ENCODE data around the gene ZDHHC1. TPM values are rescaled to one million over a fixed set of nuclear protein-coding genes. Genes with fewer than 3 reads are reported as not detected.

ZDHHC1 gene
- polyA plus RNA-seq, 1 donor from 2014 or later, result 0.33 TPM

DNA sequence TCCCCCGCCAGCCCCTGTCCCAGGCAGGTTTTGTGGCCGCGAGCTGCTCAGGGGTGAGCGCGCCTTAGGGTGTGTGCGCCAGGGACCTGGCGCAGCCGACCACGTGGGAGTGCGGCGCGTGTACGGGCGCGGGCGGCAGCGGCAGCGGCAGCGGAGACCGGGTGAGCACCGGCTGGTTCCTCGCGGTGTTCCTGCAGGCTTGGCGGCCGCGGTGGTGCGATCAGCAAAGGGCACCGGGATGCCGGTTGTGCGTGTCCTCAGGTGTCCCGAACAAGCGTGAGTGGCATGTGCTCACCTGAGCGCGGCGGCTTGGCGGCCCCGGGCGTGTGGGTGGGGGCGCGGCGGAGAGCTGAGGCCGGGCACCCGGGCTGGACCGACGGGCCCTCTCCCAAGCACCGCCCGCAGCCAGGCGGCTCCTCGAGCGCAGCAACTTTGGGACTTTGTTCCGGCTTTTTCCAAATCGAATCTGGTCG is 14.3 kb upstream of the ZDHHC1 start:
- H3K4me1 Mint-ChIP-seq, result peaks cover 0 to 18% (median 14%) of the 10 kb centered on the region in 3 donors
- peak overlapping the region in 1 of 3 donors; percentile 27 for H3K27ac Mint-ChIP-seq
- no peaks in the 10 kb centered on the region for H3K36me3 Mint-ChIP-seq
- peaks cover 23% of the 10 kb centered on the region for H3K27me3 Mint-ChIP-seq
- H3K4me3 Mint-ChIP-seq, result peak overlapping the region; percentile 62 to 82 (median 78)
- no peaks in the 10 kb centered on the region for H3K9me3 Mint-ChIP-seq

DNA sequence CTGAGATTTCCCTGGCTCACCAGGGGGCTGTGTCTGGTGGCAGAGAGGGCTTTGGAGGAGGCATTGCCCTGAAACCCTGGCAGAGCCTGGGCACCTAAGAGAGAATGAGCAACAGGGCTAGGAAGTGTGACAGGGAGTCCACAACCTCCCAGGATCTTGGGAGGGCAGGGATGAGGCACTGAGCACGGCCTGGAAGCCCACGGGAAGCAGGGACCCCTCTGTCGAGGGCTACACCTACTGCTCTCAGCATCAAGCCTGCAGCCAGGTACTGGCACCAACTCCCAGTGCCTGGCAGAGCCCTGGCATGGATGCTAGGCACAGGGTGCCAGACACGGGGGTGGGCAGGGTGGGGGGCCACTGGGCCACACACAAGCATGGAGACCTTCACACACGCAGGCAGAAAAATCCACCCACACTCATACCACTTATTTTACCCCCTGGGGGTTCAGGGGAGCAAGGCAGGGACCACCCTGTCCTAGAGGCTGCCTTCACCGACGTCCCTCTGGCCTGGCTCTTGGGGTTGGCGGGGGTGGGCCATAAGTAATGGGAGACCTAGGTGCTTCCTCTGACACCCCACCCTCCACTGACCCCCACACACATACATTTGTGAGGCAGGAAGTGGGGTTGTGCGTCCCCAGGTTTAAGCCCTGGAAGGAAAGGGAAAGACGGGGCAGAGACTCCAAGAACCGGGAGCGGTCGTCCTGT is 13.7 kb upstream of the ZDHHC1 start:
- H3K36me3 Mint-ChIP-seq, result no peaks in the 10 kb centered on the region
- no peaks in the 10 kb centered on the region for H3K9me3 Mint-ChIP-seq
- peak overlapping the region; percentile 62 to 82 (median 78) for H3K4me3 Mint-ChIP-seq
- peak overlapping the region in 1 of 3 donors; percentile 27 for H3K27ac Mint-ChIP-seq
- peaks cover 4 to 16% (median 14%) of the 10 kb centered on the region in 3 donors for H3K4me1 Mint-ChIP-seq
- H3K27me3 Mint-ChIP-seq, result peaks cover 27% of the 10 kb centered on the region

DNA sequence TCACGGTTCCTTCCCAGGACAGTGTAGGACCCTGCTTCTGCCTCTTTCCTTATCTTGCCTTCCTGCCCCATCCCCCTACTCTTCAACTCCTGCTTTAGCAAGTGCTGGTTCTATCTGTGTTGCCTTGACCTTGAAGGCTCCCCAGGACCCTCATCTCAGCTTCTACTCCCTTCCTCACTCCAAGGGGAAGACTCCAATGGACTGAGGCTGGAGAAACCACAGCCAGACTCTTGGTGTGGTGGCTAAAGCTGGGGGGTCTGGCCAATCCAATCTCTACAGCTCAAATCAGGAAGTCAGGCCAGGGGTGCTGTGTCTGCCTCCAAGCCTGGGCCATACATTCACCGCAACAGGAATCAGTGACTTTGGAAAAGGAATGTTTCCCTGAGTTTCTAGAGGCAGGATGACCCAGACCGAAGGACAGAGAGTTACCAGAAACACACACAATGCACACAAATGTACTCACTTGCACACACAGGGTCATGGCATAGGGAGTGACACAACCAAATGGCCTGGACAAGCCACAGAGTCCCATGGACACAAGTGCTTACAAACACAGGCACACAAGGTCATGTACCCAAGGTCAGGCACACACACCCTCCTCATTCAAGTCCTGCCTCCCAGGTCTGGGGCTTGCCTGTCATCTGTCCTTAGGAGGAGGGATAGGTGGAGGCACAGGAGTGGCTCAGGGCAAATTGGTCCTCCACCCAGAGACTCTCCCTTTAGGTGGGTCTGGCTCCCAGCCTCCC is 12.9 kb upstream of the ZDHHC1 start:
- H3K27me3 Mint-ChIP-seq, result peaks cover 30% of the 10 kb centered on the region
- no peaks in the 10 kb centered on the region for H3K9me3 Mint-ChIP-seq
- H3K27ac Mint-ChIP-seq, result no peak overlapping the region
- H3K4me1 Mint-ChIP-seq, result peaks cover 4 to 16% (median 12%) of the 10 kb centered on the region in 3 donors
- peak overlapping the region; percentile 30 to 70 (median 56) for H3K4me3 Mint-ChIP-seq
- H3K36me3 Mint-ChIP-seq, result no peaks in the 10 kb centered on the region

DNA sequence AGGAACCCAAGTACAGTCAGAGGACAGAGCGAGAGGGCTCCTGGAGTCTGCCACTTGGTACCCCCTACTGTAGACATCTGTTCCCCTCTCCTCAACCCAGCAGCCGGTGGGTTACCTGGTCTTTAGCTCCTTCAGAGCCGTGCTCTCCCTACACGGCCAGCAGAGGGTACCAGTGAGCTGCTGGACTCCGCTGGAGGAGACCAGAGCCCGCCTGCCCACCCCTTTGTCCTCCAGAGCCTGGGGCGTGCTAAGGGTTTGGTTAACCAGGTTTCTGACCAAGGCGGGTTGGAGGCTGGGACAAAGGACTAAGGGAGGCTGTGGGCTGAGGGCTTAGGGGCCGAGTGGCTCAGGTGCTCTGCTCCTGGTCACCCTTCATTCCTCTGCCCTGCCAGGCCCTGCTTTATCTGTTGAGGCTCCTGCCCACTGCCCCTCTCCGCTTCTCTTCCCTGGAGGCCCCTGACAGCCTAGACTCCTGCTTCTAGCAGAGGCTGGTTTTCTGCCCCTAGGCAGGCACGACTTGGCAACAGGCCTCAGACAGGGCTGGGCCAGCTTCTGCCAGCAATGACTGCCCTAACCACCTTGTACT is 12.0 kb upstream of the ZDHHC1 start:
- peak overlapping the region in 3 of 4 donors; percentile 41 to 51 (median 45) for H3K4me3 Mint-ChIP-seq
- no peaks in the 10 kb centered on the region for H3K36me3 Mint-ChIP-seq
- peaks cover 4 to 14% (median 10%) of the 10 kb centered on the region in 3 donors for H3K4me1 Mint-ChIP-seq
- H3K9me3 Mint-ChIP-seq, result no peaks in the 10 kb centered on the region
- H3K27me3 Mint-ChIP-seq, result peaks cover 30% of the 10 kb centered on the region
- H3K27ac Mint-ChIP-seq, result no peak overlapping the region

DNA sequence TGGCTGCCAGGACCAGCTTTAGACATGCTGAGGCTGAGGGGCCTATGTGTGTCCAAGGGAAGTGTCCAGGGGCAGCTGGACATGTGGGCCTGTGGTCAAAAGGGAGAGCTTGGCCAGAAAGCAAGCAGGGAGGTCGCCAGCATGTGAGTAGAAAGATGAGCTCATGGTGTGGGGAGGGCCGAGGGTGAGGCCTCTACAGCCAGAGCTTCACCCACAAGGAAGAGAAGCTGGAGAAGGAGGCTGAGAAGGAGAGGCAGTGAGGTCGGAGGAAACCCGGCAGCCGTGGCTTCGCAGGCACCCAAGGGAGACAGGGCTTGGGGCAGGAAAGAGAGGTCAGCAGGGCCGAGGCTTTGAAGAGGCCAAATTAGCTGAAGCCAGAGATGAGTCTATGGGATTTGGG is 10.7 kb upstream of the ZDHHC1 start:
- Mint-ChIP-seq H3K4me3 (peak overlapping the region in 3 of 4 donors; percentile 28 to 76 (median 31)), H3K27ac (no peak overlapping the region), H3K9me3 (no peaks in the 10 kb centered on the region), H3K36me3 (no peaks in the 10 kb centered on the region), H3K4me1 (peaks cover 4 to 9% (median 5%) of the 10 kb centered on the region in 3 donors), H3K27me3 (peaks cover 24% of the 10 kb centered on the region)

DNA sequence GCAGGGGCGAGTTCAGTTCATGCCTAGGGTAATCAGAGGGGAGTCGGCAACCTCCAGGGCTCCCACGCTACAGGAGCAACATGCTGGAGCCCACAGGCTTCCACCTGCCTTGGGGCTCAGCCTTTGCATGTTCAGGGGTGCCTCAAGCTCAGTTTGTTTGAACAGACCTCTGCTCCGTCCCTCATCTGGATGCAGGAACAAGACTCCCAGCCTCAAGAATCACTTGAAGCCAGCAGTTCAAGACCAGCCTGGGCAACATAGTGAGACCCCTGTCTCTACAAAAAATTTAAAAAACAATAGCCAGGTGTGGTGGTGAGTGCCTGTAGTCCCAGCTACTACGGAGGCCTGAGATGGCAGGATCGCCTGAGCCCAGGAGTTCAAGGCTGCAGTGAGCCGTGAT is 9.7 kb upstream of the ZDHHC1 start:
- peaks cover 3 to 9% (median 4%) of the 10 kb centered on the region in 3 donors for H3K4me1 Mint-ChIP-seq
- H3K27me3 Mint-ChIP-seq, result peaks cover 19% of the 10 kb centered on the region
- no peak overlapping the region for H3K27ac Mint-ChIP-seq
- H3K9me3 Mint-ChIP-seq, result no peaks in the 10 kb centered on the region
- no peaks in the 10 kb centered on the region for H3K36me3 Mint-ChIP-seq
- H3K4me3 Mint-ChIP-seq, result no peak overlapping the region

DNA sequence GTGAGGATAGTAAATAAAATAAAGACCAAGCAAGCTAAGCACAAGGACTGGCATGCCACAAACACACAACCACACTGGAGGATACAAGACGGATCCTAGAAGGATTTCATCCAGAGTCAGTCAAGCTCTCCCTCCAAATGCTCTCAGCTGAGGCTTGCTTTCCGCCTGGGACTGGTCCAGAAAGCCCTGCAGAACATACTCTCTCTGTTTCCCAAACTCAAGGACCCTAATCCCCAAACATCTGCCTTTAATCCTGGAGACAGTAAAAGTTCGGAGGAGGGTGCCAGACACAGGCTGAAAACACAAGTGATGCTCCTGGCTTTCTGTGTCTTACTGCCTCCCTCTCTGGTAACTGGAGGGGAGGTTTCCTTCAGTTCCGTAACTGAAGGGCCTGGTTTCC is 9.3 kb upstream of the ZDHHC1 start:
- Mint-ChIP-seq H3K27ac (no peak overlapping the region), H3K27me3 (peaks cover 19% of the 10 kb centered on the region), H3K9me3 (no peaks in the 10 kb centered on the region), H3K36me3 (no peaks in the 10 kb centered on the region), H3K4me3 (no peak overlapping the region), H3K4me1 (peaks cover 3 to 9% (median 4%) of the 10 kb centered on the region in 3 donors)

DNA sequence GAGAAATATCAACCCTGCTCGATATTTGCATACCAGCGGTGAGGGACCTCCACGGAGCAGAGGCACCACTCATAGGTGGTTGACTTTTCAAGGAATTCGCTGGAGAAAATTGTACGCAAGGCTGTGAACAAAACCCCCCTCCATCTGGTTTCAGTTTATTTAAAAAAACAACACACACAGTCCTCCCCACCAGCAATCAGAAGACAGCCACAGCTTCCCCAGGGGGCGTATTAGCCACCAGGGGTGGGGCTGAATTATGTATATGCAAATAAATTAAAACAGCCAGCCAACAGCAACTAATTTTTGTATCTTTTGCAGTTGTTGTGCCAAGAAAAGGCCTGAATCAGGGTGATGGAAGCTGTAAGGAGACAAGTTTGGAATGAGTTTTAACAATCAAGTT is 8.8 kb upstream of the ZDHHC1 start:
- no peaks in the 10 kb centered on the region for H3K9me3 Mint-ChIP-seq
- H3K27ac Mint-ChIP-seq, result peak overlapping the region in 1 of 3 donors; percentile 48
- H3K27me3 Mint-ChIP-seq, result peaks cover 16% of the 10 kb centered on the region
- H3K36me3 Mint-ChIP-seq, result no peaks in the 10 kb centered on the region
- H3K4me3 Mint-ChIP-seq, result peak overlapping the region in 1 of 4 donors; percentile 68
- peaks cover 3 to 6% (median 4%) of the 10 kb centered on the region in 3 donors for H3K4me1 Mint-ChIP-seq

DNA sequence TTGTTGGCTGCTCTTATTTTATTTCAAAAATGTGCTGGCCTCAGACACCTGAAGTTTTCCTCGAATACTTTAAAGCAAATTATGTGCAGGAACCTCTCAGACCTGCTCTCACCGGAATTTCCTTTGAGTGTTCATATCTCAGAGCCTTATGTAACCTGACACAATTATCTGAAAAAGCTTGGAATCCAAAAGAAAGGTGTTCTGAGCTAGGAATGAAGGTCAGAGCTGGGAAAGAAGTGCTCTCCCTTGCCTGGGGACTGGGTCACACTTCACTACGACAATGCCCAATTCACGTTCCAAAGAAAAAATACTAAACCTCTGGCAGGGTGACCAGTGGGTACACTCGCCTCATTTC is 8.0 kb upstream of the ZDHHC1 start:
- Mint-ChIP-seq H3K27ac (no peak overlapping the region), H3K4me1 (peaks cover 3 to 6% (median 4%) of the 10 kb centered on the region in 3 donors), H3K4me3 (no peak overlapping the region), H3K36me3 (no peaks in the 10 kb centered on the region), H3K27me3 (peaks cover 15% of the 10 kb centered on the region), H3K9me3 (no peaks in the 10 kb centered on the region)

DNA sequence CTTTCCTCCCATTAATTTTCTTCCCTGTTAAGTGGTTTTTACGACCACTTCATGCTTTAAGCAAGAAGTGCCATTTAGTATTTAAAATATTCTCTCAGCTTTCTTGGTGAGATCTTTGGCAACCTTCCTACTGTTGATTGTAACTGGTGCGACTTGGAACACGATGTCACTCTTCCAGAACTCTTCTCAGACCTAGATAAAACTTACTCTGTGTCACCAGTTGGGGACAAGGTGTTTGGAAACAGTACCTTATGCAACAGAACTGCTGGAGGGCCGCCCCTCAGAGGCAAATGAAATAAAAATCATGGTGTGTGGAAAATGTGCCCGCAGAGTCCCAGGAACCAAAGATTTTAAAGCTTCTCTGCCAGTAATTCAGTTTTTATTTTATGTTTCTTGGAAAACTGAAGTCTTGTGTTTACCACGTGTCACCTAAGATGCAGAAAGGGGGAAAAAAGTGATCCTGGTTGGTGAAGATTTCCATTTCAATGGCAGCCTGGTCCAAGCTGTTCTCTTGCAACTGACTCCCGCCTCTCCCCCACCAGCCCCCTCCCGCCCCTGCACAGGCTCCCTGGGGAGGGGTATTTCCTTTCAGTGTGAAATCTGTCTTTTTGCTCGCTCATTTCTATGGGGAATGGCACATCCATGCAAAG is 7.5 kb upstream of the ZDHHC1 start:
- no peaks in the 10 kb centered on the region for H3K36me3 Mint-ChIP-seq
- H3K27me3 Mint-ChIP-seq, result peaks cover 13% of the 10 kb centered on the region
- H3K4me3 Mint-ChIP-seq, result peak overlapping the region in 1 of 4 donors; percentile 30
- no peaks in the 10 kb centered on the region for H3K9me3 Mint-ChIP-seq
- H3K27ac Mint-ChIP-seq, result no peak overlapping the region
- peaks cover 3 to 6% (median 4%) of the 10 kb centered on the region in 3 donors for H3K4me1 Mint-ChIP-seq

DNA sequence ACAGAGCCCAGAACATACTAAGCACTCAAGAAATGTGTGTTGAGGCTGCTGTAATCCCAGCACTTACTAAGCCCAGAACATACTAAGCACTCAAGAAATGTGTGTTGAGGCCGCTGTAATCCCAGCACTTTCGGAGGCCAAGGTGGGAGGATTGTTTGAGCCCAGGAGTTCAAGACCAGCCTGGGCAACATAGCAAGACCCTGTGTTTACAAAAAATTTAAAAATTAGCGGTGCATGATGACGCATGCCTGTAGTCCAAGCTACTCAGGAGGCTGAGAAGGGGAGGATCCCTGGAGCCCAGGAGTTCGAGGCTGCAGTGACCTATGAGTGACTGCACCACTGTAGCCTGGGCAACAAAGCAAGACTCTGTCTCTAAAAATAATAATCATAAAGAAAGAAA is 6.7 kb upstream of the ZDHHC1 start:
- Mint-ChIP-seq H3K4me3 (peak overlapping the region in 1 of 4 donors; percentile 36), H3K4me1 (peaks cover 3 to 6% (median 4%) of the 10 kb centered on the region in 3 donors), H3K27me3 (peaks cover 13% of the 10 kb centered on the region), H3K9me3 (no peaks in the 10 kb centered on the region), H3K27ac (no peak overlapping the region), H3K36me3 (no peaks in the 10 kb centered on the region)

DNA sequence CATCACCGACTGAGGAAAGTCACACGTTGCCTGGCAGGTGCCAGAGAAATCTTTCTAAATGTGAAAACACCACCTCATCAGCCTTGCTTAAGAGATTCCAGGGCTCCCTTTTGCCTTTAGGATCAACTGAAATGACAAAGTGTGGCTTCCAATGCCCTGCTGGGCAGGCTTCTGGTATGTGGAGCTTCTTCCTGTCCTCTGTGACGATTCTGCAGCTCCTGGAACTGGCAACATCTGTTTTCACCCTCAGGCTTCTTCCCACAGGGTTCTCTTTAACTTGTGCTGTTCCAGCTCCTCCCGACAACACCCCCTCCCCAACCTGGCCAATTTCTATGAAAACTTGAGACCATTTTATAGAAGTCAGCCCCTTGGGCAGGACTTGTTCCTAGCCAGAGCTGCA is 4.8 kb upstream of the ZDHHC1 start:
- Mint-ChIP-seq H3K27ac (no peak overlapping the region), H3K9me3 (no peaks in the 10 kb centered on the region), H3K4me3 (no peak overlapping the region), H3K27me3 (peaks cover 17% of the 10 kb centered on the region), H3K36me3 (no peaks in the 10 kb centered on the region), H3K4me1 (peaks cover 6 to 13% (median 8%) of the 10 kb centered on the region in 3 donors)

DNA sequence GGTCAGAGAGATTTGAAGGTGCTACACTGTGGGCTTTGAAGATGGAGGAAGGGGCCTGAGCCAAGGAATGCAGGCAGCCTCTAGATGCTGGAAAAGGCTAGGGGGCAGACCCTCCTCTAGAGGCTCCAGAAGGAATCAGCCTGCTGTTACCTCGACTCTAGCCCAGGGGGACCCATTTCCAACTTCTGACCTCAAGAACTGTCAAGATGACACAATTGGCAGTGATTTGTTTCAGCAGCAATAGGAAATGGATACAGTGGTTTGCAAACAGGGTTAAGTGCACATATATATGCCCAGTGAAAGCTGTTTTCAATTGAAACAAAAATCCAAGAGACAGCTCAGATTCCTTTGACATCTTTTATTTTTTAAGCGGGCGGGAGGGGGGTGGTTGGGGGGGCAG is 3.7 kb upstream of the ZDHHC1 start:
- Mint-ChIP-seq H3K9me3 (no peaks in the 10 kb centered on the region), H3K27ac (no peak overlapping the region), H3K36me3 (peaks cover 2% of the 10 kb centered on the region), H3K27me3 (peaks cover 13% of the 10 kb centered on the region), H3K4me1 (peaks cover 4 to 10% (median 5%) of the 10 kb centered on the region in 3 donors), H3K4me3 (no peak overlapping the region)

DNA sequence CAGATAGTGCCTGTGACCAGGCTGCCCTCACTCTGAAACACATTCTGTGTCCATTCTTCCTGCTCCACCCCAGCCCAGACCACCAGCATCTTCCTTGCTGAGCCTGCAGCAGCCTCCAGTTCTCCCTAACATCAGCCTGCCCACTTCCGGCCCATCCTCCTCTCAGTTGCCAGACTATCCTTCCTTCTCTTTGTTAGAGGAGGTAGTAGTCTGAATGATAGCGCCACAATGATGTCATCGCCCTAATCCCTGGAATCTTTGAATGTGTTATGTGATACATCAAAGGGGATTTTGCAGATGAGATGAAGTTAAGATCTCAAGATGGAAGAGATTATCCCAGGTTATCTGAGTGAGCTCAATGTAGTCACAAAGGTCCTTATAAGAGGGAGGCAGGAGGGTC is 3.2 kb upstream of the ZDHHC1 start:
- Mint-ChIP-seq H3K27me3 (peaks cover 10% of the 10 kb centered on the region), H3K27ac (peak overlapping the region in 2 of 3 donors; percentile 32 to 36), H3K36me3 (peaks cover 2% of the 10 kb centered on the region), H3K9me3 (no peaks in the 10 kb centered on the region), H3K4me3 (peak overlapping the region in 1 of 4 donors; percentile 12), H3K4me1 (peaks cover 5 to 9% (median 6%) of the 10 kb centered on the region in 3 donors)
